GM15510 (cell line): ENCODE measurements around the gene GRWD1.

Experiments
- POLR2A ChIP-seq: IDR thresholded peaks from 3 replicates; pipeline ENCODE4 v1.6.1; 2011; ENCODE audit warnings: borderline replicate concordance; ENCODE audit not compliant: insufficient read length; ENCODE audit errors: extremely low read depth

The GRWD1 gene

DNA sequence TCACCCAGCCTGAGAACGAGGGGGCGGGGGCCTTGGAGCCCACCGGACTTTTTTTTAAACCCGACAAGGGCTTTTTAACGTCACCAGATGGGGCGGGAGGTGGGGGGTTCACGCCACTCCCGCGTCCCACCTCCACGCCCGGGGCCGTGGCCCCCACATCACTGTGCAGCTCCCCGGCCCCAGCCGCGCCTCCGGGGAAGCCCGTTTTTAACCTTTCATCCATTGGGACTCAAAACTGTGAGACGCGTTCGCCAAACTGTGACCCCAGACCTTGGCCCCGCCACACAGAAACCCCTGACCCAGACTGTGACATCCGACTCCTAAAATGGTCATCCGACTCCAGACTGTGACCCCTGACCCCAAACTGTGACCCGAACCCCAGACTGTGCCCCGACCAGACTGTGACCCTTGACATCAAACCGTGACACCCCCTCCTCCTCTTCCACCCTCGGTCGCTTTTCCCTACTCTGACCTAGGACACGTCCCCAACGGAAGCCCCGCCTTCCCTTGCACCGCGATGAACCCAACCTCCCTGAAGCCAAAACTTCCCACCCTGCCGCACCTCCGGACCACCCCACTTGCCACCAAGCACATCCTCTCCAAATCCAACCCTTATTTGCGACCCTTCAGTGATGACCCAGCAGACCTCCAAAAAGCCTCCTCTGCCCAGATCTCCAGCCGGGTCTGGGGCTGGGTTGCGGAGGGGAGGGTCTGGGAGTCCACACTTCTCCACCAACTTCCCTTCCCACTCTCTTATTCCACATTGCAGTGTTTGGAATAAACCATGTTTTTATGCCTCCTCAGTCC, 1.5 kb upstream of the GRWD1 start:
- no peak for TF ChIP-seq POLR2A

DNA sequence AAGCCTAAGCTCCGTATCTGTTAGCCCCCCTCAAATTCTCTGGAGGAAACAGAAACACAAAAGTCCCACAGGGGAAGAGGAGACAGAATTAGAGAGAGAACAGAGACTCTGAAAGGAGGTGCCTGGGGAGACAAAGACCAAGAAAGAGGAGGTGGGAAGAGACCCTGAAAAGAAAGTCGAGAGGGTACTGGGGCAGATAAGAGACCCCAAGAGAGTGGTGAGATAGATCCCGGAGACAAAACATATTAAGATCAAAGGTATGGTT, 915 bp upstream of the GRWD1 start:
- no peak for TF ChIP-seq POLR2A

DNA sequence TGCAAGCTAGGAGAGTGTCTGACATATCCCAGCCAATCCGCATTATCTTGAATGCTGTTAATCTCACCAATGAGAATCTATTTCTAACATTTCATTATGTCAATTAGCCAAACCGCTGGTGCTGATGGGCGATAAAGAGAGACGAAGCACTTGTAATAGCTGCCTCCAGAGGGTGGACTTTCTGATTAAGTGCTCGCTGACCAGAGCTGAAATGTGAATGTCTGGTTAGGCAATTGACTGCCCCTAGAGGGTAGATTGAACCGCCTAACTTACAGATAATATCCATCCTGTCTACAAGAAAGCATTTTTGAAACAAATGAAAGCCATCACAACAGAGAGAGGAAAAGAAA, 552 bp upstream of the GRWD1 start:
- no peak for TF ChIP-seq POLR2A

DNA sequence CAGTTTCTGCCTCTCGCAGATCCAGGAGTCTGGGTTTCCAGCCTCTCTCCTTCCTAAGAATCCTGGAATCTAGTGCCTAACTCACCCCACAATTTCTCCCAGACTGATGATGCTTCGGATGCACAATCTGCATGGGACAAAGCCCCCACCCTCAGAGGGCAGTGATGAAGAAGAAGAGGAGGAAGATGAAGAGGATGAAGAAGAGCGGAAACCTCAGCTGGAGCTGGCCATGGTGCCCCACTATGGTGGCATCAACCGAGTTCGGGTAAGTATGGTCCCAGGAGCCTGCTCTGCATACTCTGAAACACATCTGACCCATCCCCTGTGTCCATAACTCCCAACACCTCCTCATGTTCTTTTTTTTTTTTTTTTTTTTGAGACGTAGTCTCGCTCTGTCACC, 796 bp downstream of the GRWD1 start:
- TF ChIP-seq POLR2A, result no peak

DNA sequence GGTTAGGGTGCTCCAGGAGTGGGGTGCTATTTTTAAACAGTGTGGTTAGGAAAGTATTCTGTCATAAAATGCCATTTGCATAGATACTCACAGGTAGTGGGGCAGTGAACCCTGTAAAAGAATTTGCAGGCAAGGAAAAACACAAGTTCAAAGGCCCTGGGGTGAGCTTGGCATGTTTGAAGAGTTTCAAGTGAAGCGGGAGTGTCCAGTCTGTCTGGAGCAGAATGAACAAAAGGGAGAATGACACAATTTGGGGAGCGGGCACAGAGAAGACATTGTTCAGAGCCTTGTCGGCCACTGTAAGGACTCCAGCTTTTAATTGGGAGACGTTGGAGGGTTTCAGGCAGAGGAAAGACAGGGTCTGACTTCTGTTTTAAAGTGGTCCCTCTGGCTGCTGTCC, 2.8 kb downstream of the GRWD1 start:
- no peak for TF ChIP-seq POLR2A

DNA sequence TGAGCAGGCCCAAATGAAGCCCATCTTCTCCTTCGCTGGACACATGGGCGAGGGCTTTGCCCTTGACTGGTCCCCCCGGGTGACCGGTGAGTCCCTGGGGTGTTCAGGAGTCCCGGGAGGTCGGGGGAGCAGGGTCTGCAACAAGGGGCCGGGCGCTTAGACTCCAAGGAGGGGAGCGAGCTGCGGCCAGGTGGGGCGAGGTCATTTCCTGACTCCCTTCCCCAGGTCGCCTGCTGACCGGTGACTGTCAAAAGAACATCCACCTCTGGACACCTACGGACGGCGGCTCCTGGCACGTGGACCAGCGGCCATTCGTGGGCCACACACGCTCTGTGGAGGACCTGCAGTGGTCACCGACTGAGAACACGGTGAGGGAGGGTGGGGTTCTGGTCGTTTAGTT, 4.7 kb downstream of the GRWD1 start:
- no peak for TF ChIP-seq POLR2A

DNA sequence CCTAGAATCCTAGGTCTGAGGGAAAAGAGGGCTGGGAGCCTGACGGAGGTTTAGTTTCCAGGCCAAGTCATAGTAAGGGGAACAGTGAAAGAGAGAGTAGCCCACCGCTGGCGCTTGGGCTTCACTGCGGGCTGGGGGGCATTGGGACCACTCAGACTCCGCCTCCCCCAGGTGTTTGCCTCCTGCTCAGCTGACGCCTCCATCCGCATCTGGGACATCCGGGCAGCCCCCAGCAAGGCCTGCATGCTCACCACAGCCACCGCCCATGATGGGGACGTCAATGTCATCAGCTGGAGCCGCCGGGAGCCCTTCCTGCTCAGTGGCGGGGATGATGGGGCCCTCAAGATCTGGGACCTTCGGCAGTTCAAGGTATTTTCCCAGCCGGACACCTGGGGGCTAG, 5.1 kb downstream of the GRWD1 start:
- TF ChIP-seq POLR2A, result no peak

DNA sequence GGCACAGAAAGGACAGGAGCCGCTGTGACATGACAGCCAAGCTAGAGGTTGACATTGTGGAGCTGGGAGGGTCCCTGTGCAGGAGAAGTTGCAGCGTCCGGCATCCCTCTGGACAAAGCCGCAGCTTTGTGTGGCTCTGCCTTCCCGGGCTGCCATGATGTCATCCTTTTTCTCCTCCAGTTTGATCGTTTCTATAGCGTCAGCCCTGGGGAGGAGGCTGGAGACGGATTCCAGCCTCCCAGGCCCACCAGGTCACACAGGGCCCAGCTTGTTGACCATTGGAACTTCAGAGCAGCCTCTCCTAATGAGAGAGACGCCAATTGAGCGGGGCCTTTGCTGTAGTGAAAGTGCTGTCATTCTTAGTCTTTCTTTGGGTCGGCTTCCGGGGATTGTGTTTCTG, 5.8 kb downstream of the GRWD1 start:
- no peak for TF ChIP-seq POLR2A

DNA sequence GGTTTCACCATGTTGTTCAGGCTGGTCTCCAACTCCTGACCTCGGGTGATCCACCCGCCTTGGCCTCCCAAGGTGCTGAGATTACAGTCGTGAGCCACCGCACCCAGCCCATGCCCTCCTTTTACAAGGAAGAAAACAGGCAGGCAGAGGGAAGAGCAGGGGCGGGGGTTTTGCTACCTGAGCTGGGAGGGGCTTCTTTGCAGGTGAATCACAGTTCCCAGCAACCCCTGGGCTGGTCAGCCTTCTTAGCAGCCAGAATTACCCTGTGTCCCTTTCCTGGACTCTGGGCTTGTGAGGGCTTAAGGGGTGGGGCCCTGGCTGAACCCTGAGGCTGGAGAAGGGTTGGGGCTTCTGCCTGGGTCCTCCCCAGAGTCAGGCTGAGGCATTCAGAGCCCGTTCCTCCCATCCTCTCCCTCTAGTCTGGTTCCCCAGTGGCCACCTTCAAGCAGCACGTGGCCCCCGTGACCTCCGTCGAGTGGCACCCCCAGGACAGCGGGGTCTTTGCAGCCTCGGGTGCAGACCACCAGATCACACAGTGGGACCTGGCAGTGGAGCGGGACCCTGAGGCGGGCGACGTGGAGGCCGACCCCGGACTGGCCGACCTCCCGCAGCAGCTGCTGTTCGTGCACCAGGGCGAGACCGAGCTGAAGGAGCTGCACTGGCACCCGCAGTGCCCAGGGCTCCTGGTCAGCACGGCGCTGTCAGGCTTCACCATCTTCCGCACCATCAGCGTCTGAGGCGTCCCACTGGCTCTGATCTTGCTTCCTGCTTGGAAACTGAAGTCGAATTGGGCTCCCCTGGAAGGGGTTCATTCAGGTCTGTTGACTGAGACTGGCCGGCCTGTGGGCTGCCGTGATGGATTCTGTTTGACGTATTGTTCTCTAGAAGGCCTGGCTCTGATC, 6.8 kb downstream of the GRWD1 start:
- TF ChIP-seq POLR2A, result no peak

DNA sequence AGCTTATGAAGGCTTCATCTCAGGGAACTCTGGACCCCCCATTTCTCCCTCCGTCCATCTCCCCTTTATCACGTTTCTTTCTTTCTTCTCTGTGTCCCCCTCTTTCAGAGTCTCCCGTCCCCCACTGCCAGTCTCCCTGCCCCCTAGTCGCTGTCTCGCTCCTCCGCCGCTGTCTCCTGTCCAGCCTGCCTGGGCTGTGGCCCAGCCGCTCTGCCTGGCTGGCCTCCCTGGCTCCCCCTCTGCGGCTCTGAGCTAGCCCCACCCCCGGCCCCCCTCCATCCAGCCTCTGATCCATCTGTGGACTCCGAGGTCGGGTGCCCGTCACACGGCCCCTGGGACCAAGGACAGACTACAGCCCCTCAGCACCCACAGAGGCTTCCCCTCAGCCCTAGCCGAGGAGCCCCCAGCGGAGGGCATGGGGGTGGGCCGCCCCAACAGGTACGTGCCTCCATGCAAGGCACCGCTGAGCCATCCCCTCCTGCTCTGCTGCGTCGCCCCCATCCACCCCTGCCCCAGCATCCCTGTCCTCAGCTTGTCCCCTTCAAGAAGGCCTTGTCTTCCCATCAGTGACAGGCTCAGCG, 8.5 kb downstream of the GRWD1 start:
- TF ChIP-seq POLR2A, result no peak

DNA sequence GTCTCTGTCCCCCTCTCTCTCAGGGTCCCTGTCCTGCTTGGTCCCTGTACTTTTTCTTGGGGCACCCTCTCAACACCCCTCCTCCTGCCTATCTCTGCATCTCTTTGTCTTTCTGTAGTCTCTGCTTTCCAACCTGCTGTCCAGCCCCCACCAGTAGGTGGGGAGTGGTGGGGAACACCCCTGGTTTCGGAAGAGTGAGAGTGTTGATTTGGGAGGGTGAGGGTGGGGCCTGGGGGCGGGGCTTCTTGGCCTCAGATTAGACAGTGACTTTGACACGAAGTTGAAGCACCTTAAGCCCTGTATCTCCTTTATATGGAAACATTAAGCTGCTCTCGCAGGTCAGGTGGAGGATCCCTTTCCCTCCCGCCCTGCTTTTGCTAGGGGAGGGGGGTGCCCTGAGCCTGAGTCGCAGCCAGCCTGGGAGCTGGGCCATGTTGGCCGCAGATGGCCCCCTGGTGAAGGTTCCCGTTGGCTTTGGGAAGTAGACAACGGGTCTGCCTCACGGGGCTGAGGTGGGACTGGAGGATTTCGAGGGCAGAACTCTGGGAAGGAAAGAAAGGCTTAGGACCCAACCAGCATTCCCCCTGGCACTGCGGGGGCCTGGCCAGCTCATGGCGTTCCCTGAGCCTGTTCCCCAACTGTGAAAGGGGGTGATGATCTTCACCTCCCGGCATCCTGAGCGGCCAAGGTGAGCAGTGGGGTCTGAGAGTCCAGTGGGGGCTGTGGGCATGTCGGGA, 9.6 kb downstream of the GRWD1 start, which contains the start of gene KCNJ14:
TSS of gene KCNJ14 (plus strand) at position 404 of the 737 bp plus-strand sequence. CDS start 6,151 bp downstream, outside the sequence.
- no peak for TF ChIP-seq POLR2A

DNA sequence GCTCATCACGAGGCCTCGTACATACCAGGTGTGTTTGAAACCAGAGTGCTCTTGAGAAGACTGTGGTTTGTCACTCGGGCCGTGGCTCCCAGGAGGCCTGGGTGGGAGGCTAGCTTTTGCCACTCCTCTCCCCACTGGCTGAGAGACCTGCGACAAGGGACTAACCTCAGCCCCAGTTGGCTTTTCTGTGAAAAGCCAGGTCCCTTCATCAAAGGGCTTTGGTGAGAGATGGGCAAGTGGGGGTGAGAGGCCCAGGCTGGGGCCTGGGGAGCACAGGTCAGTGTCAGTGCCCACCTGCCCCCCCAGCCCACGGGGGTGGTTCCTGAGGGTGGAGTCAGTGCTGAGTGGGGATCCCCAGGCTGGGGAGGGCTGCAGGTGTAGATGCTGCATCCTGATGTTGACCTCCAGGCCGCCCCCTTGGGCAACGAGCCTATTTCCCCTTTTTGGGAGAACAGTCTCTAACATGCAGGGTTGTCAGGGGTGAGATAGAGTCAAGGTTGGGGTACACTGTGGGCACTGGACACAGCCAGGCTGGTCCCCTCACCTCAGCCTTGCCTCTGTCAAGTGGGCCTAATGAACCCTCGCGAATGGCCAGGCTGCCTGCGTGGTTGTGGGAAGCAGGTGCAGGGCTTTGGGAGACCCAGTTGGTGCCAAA, 10.3 kb downstream of the GRWD1 start:
- no peak for TF ChIP-seq POLR2A

DNA sequence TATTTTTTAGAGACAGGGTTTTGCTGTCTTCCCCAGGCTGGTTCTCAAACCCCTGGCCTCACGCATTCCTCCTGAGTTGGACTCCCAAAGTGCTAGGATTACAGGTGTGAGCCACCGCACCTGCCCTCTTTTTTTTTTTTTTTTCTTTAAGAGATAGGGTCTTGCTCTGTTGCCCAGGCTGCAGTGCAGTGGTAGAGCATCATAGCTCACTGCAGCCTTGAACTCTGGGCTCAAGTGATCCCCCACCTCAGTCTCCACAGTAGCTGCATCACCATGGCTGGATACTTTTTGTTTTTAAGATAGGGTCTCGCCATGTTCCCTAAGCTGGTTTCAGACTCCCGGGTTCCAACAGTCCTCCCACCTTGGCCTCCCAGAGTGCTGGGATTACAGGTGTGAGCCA, 11.1 kb downstream of the GRWD1 start:
- TF ChIP-seq POLR2A, result no peak

DNA sequence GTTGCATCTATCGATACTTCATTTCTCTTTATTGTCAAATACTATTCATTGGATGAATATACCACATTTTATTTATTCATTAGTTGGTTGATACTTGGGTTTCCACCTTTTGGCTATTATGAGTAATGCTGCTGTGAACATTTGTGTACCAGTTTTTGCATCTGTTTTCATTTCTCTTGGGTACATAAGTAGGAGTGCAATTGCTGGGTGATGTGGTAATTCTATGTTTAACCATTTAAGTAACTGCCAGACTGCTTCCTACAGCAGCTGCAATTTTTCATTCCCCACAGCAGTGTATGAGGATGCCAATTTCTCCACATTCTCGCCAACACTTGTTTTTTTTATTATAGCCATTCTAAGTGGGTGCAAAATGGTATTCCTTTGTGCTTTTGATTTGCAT, 12.2 kb downstream of the GRWD1 start:
- no peak for TF ChIP-seq POLR2A

DNA sequence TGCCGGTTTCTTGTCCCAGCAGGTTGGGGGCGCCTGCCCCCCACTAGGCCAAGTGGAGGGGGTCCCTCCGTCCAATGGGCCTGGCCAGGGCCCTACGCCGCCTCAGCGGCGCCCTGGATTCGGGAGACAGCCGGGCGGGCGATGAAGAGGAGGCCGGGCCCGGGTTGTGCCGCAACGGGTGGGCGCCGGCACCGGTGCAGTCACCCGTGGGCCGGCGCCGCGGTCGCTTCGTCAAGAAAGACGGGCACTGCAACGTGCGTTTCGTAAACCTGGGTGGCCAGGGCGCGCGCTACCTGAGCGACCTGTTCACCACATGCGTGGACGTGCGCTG, 15.8 kb downstream of the GRWD1 start:
- TF ChIP-seq POLR2A, result no peak
